GM23338 (cell line): ENCODE data around the gene CST9L. TPM values are rescaled to one million over a fixed set of nuclear protein-coding genes. Genes with fewer than 3 reads are reported as not detected.

Experiments
- ATAC-seq: fragments of 200-7000 bp; cut with Tn5 transposase; 3 replicates; pipeline ENCODE4 v1.9.1; 2020
- DNase-seq: peaks from one replicate; pipeline ENCODE4 v3.0.0-alpha.2; 2015; ENCODE audit warnings: low spot score
- H2AFZ ChIP-seq: fragments of 200-600 bp; sonication (generic); 2 replicates; pipeline ENCODE4 v1.8.0; 2016; ENCODE audit warnings: antibody characterized with exemption, mild to moderate bottlenecking, moderate library complexity
- H3F3A ChIP-seq: fragments of 200-600 bp; sonication (generic); replicated peaks from 2 replicates; pipeline ENCODE4 v1.8.0; 2017; ENCODE audit warnings: antibody characterized with exemption, mixed run types, low read depth
- H3K27ac ChIP-seq: fragments of 200-600 bp; sonication (generic); 2 replicates; pipeline ENCODE4 v1.6.1; 2016; ENCODE audit warnings: low read depth
- H3K27me3 ChIP-seq: fragments of 200-600 bp; sonication (generic); 2 replicates; pipeline ENCODE4 v1.8.0; 2016; ENCODE audit warnings: mild to moderate bottlenecking, mixed run types, moderate library complexity; ENCODE audit not compliant: insufficient read depth
- H3K36me3 ChIP-seq: fragments of 200-600 bp; sonication (generic); 2 replicates; pipeline ENCODE4 v1.8.0; 2016; ENCODE audit warnings: mild to moderate bottlenecking; ENCODE audit not compliant: insufficient read depth
- H3K4me1 ChIP-seq: fragments of 200-600 bp; sonication (generic); 2 replicates; pipeline ENCODE4 v1.8.0; 2016; ENCODE audit warnings: mild to moderate bottlenecking, moderate library complexity; ENCODE audit not compliant: insufficient read depth
- H3K4me2 ChIP-seq: fragments of 200-600 bp; sonication (generic); 2 replicates; pipeline ENCODE4 v1.7.1; 2017; ENCODE audit warnings: mixed run types
- H3K4me3 ChIP-seq: fragments of 200-600 bp; sonication (generic); 2 replicates; pipeline ENCODE4 v1.6.1; 2016; ENCODE audit warnings: mixed run types
- H3K79me2 ChIP-seq: fragments of 200-600 bp; sonication (generic); replicated peaks from 2 replicates; pipeline ENCODE4 v1.8.0; 2017; ENCODE audit warnings: mild to moderate bottlenecking; ENCODE audit not compliant: insufficient read depth
- H3K9me2 ChIP-seq: fragments of 200-600 bp; sonication (generic); 2 replicates; pipeline ENCODE4 v1.8.0; 2017; ENCODE audit not compliant: insufficient read depth
- H4K20me1 ChIP-seq: fragments of 200-600 bp; sonication (generic); replicated peaks from 2 replicates; pipeline ENCODE4 v1.8.0; 2017; ENCODE audit warnings: mild to moderate bottlenecking; ENCODE audit not compliant: insufficient read depth
- H3K27ac Mint-ChIP-seq: 2 replicates; pipeline ENCODE4 v1.8.0; 2020; ENCODE audit warnings: inconsistent platforms, mild to moderate bottlenecking, moderate library complexity, mixed read lengths
- H3K27me3 Mint-ChIP-seq: 3 replicates; pipeline ENCODE4 v1.8.0; 2022; ENCODE audit warnings: low read depth, mild to moderate bottlenecking, moderate library complexity, mixed read lengths, inconsistent platforms; ENCODE audit not compliant: insufficient read depth, poor library complexity
- H3K36me3 Mint-ChIP-seq: 3 replicates; pipeline ENCODE4 v1.8.0; 2021; ENCODE audit warnings: low read depth, mild to moderate bottlenecking, inconsistent platforms, moderate library complexity, mixed read lengths
- H3K4me1 Mint-ChIP-seq: 3 replicates; pipeline ENCODE4 v1.8.0; 2020; ENCODE audit warnings: mild to moderate bottlenecking, inconsistent platforms, mixed read lengths
- H3K4me3 Mint-ChIP-seq: 3 replicates; pipeline ENCODE4 v1.8.0; 2021; ENCODE audit warnings: moderate library complexity, mild to moderate bottlenecking, inconsistent platforms, mixed read lengths
- H3K9me3 Mint-ChIP-seq: 3 replicates; pipeline ENCODE4 v1.8.0; 2020; ENCODE audit warnings: moderate library complexity, mild to moderate bottlenecking, inconsistent platforms, mixed read lengths
- CREB1 ChIP-seq: fragments of 250-450 bp; sonication (Bioruptor Pico); IDR thresholded peaks from 2 replicates; pipeline ENCODE4 v1.5.0; 2020; ENCODE audit warnings: low read depth, mild to moderate bottlenecking, moderate library complexity
- CTCF ChIP-seq, 2 experiments: fragments of 200-600 bp in 1 of 2; sonication (generic) in 1 of 2; conservative IDR thresholded peaks; 2 replicates each; pipeline versions ENCODE4 v1.5.1 to v1.6.1; 2016 to 2017; ENCODE audit warnings: antibody characterized with exemption in 2 of 2, low read depth in 2 of 2, mild to moderate bottlenecking in 2 of 2, moderate library complexity in 1 of 2
- EZH2phosphoT487 ChIP-seq: fragments of 200-600 bp; sonication (generic); IDR thresholded peaks from one replicate; pipeline ENCODE4 v1.8.1; 2018; ENCODE audit warnings: antibody characterized with exemption; ENCODE audit not compliant: unreplicated experiment
- NANOG ChIP-seq: IDR thresholded peaks from 2 replicates; pipeline ENCODE4 v1.6.1; 2016; ENCODE audit warnings: antibody characterized with exemption, borderline replicate concordance
- POLR2AphosphoS5 ChIP-seq: IDR thresholded peaks from 2 replicates; pipeline ENCODE4 v1.6.1; 2016; ENCODE audit warnings: antibody characterized with exemption, low read depth
- REST ChIP-seq: IDR thresholded peaks from one replicate; pipeline ENCODE4 v1.6.1; 2018; ENCODE audit warnings: antibody characterized with exemption; ENCODE audit not compliant: unreplicated experiment
- STAT1 ChIP-seq: IDR thresholded peaks from one replicate; pipeline ENCODE4 v1.6.1; 2016; ENCODE audit warnings: antibody characterized with exemption; ENCODE audit not compliant: unreplicated experiment
- ZNF331 ChIP-seq: fragments of 250-450 bp; sonication (Bioruptor Pico); IDR thresholded peaks from 2 replicates; pipeline ENCODE4 v1.5.0; 2020; ENCODE audit warnings: low read depth, mild to moderate bottlenecking, moderate library complexity
- ZNF462 ChIP-seq: fragments of 250-450 bp; sonication (Bioruptor Pico); IDR thresholded peaks from 2 replicates; pipeline ENCODE4 v1.5.0; 2020; ENCODE audit warnings: mild to moderate bottlenecking, moderate library complexity
- polyA plus RNA-seq: library from polyadenylated mRNA; unstranded; fragments of >200 nt; fragmentation: Nextera tagmentation; extraction: Ambion mirVana; gene quantifications from 2 replicates; pipeline ENCODE4 v1.2.1, GENCODE V29; 2016
- total RNA-seq: library from RNA; depleted of rRNA; stranded (reverse); fragments of >200 nt; shearing (Covaris generic); gene quantifications from 2 replicates; pipeline ENCODE4 v1.2.3, GENCODE V29; 2014

CST9L gene
- total and polyA plus RNA-seq, 2 experiments from 2014 or later: not detected

- H3K4me3 Mint-ChIP-seq: no peak overlapping the region
- no peaks in the 10 kb centered on the region for H3K36me3 Mint-ChIP-seq
- H3K27me3 Mint-ChIP-seq: no peaks in the 10 kb centered on the region
- H3K4me3 ChIP-seq: no peak overlapping the region
- no peaks in the 10 kb centered on the region for H3K27me3 ChIP-seq
- H2AFZ ChIP-seq: peak overlapping the region; percentile 84
- H3K4me1 Mint-ChIP-seq: peaks cover 9% of the 10 kb centered on the region
- H3K9me2 ChIP-seq: 0 out of 2 replicates have a peak, but pooled peaks cover 22% of the 10 kb centered on the region
- ATAC-seq: peak; percentile 58; the same call in 2 of the 3 replicates
- DNase-seq: no peak
- H3K4me1 ChIP-seq: peaks cover 7% of the 10 kb centered on the region
- peaks cover 8% of the 10 kb centered on the region; the same call in 2 of the 3 replicates for H3K9me3 Mint-ChIP-seq
- H3K36me3 ChIP-seq: no peaks in the 10 kb centered on the region
- no peaks in the 10 kb centered on the region for H3K79me2 ChIP-seq
- no peak overlapping the region for H3K27ac ChIP-seq
- H3K4me2 ChIP-seq: no peak overlapping the region
- no peaks in the 10 kb centered on the region for H4K20me1 ChIP-seq
- no peaks in the 10 kb centered on the region for H3F3A ChIP-seq
- TF ChIP-seq REST (no peak), CREB1 (CRISPR knock-in tag) (no peak)
- no peak overlapping the region for H3K27ac Mint-ChIP-seq
Observed at GRCh38 chr20:23541330-23541729, 27.0 kb downstream of the CST9L start.

GRCh38 chr20:23540624-23541023 lies 27.7 kb downstream of the CST9L start:
- no peak for DNase-seq
- H3K4me3 Mint-ChIP-seq: no peak overlapping the region
- no peak for ATAC-seq
- H2AFZ ChIP-seq: no peak overlapping the region; the same call in 1 of the 2 replicates
- H3K27ac ChIP-seq: no peak overlapping the region
- no peaks in the 10 kb centered on the region; the same call in 2 of the 3 replicates for H3K36me3 Mint-ChIP-seq
- no peak overlapping the region for H3K27ac Mint-ChIP-seq
- no peak overlapping the region for H3K4me3 ChIP-seq
- no peaks in the 10 kb centered on the region for H3K79me2 ChIP-seq
- no peaks in the 10 kb centered on the region for H3F3A ChIP-seq
- H3K4me1 Mint-ChIP-seq: peaks cover 9% of the 10 kb centered on the region
- no peaks in the 10 kb centered on the region for H3K27me3 Mint-ChIP-seq
- peaks cover 8% of the 10 kb centered on the region; the same call in 2 of the 3 replicates for H3K9me3 Mint-ChIP-seq
- peaks cover 28% of the 10 kb centered on the region; the same call in 1 of the 2 replicates for H3K9me2 ChIP-seq
- no peaks in the 10 kb centered on the region for H3K36me3 ChIP-seq
- no peaks in the 10 kb centered on the region for H4K20me1 ChIP-seq
- H3K27me3 ChIP-seq: no peaks in the 10 kb centered on the region
- H3K4me1 ChIP-seq: peaks cover 7% of the 10 kb centered on the region
- H3K4me2 ChIP-seq: no peak overlapping the region
- TF ChIP-seq STAT1 (no peak), EZH2phosphoT487 (no peak), CTCF (conservative IDR thresholded peaks at IDR 0.05; ENCODE audit: low read depth in 2 of 2) (no peak), POLR2AphosphoS5 (no peak), CREB1 (CRISPR knock-in tag) (no peak), NANOG (no peak), ZNF462 (no peak), ZNF331 (CRISPR knock-in tag) (no peak)
